Right cardiac atrium (tissue), 5 donors: ENCODE results near the gene RAB6D. TPM values are rescaled to one million over a fixed set of nuclear protein-coding genes. Genes with fewer than 3 reads are reported as not detected.
"Not testable (repeated sequence)": the region's sequence is repeated elsewhere in the genome, so short reads cannot be mapped to it uniquely, and the experiment has no call there.

Experiments used
- ATAC-seq, 2 donors: fragments of 200-7000 bp; cut with Tn5 transposase; one replicate each; pipeline versions ENCODE4 v1.8.0 to v1.9.1; 2020; ENCODE audit warnings: moderate library complexity in 2 of 2, mild to moderate bottlenecking in 1 of 2
- DNase-seq, 3 donors: peaks; one replicate each; pipeline ENCODE4 v3.0.0-alpha.2; 2020
- H3K27ac ChIP-seq: one replicate; pipeline ENCODE4 v1.5.1; 2013; ENCODE audit warnings: mild to moderate bottlenecking, low read length, control low read depth, moderate library complexity
- H3K27me3 ChIP-seq: one replicate; pipeline ENCODE4 v1.6.1; 2013; ENCODE audit not compliant: control insufficient read depth, insufficient read depth
- H3K4me1 ChIP-seq: one replicate; pipeline ENCODE4 v1.6.1; 2013; ENCODE audit warnings: low read length; ENCODE audit not compliant: control insufficient read depth, insufficient read depth
- H3K4me3 ChIP-seq: one replicate; pipeline ENCODE4 v1.5.1; 2013; ENCODE audit warnings: low read length, control low read depth
- H3K9me3 ChIP-seq: one replicate; pipeline ENCODE4 v1.6.1; 2013; ENCODE audit warnings: low read length; ENCODE audit not compliant: control insufficient read depth
- WGBS: extraction: QIAGEN DNeasy Blood & Tissue Kit; methylation state at CpG from one replicate; pipeline ENCODE4 v1.1.7; 2013; 5-methylcytosine and 5-hydroxymethylcytosine counted together
- intact Hi-C, 4 donors: fragments of 100-400 bp; cut with DNase I; formaldehyde crosslinking; loops; one replicate each; pipeline versions ENCODE4 v1.11.0 to v1.14.0; 2022 to 2023
- polyA plus RNA-seq: library from polyadenylated mRNA; stranded (reverse); fragments of 200-250 nt; gene quantifications from one replicate; pipeline ENCODE4 v1.2.3, GENCODE V29; 2013
- total RNA-seq, 4 donors: library from RNA; stranded (reverse); fragmentation: NEBNext Ultra II Directional; extraction: Animal tissue kit (Norgen Biotek cat#: 25700); gene quantifications; one replicate each; pipeline ENCODE4 v1.2.1, GENCODE V29; 2021
- donor health status: healthy with polysubstance abuse.
- donor health status: DM: no; HTN: yes; CAD: no.
- donor health status: DM: no; HTN: no; CAD: no.
- donor health status: DM: no; HTN: yes; CAD: no; lungs with severe emphysema.
- donor health status: DM: yes; HTN: yes; CAD: no.

The RAB6D gene
- total and polyA plus RNA-seq, 5 donors = 0.02 to 0.11 TPM; not detected in 3

GRCh38 chr2:131394147-131394931 is 30.4 kb upstream of the RAB6D start:
- 29% methylated on average over 44 of the region's 45 CpGs for WGBS
- H3K4me3 ChIP-seq = peak overlapping the region; percentile 9
- intact Hi-C loops = no loop called here
- DNase-seq (peak in 2 of 3 donors; percentile 41 to 63), ATAC-seq (peak; percentile 58 to 65)
- H3K9me3 ChIP-seq = no peaks in the 10 kb centered on the region
- no peaks in the 10 kb centered on the region for H3K27me3 ChIP-seq
- no peak overlapping the region for H3K27ac ChIP-seq
- H3K4me1 ChIP-seq = no peaks in the 10 kb centered on the region

GRCh38 chr2:131391953-131392352 is 28.0 kb upstream of the RAB6D start:
- H3K27ac ChIP-seq, H3K4me3 ChIP-seq, H3K27me3 ChIP-seq, H3K4me1 ChIP-seq, H3K9me3 ChIP-seq, DNase-seq, ATAC-seq, intact Hi-C loops: not testable (repeated sequence)
- WGBS = 69% methylated on average over 8 of the region's 9 CpGs

DNA sequence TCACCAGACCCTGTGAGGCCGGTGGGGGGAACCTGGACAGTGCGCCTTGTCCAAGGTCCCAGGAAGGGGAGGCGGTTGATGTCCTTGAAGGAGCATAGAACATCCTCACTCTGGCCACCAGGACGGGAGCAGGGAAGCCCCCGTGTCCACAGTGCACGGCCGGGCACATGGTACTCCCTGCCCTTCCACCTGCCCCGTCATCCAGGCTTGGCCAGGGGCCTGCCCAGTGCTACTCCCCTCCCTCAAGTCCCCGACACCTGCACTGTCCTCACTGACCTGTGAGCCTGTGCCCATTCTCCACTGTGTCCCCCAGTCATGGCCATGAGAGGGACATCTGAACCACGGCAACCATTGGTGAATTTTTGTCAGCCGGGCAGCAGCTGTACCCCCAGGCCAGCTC is 27.5 kb upstream of the RAB6D start:
- H3K27ac ChIP-seq, H3K4me1 ChIP-seq, H3K4me3 ChIP-seq, H3K9me3 ChIP-seq, ATAC-seq, H3K27me3 ChIP-seq, intact Hi-C loops, DNase-seq: not testable (repeated sequence)
- WGBS = 92% methylated on average over 11 of the region's 11 CpGs

- H3K4me1 ChIP-seq, H3K27me3 ChIP-seq, H3K9me3 ChIP-seq, H3K4me3 ChIP-seq, ATAC-seq, DNase-seq, H3K27ac ChIP-seq, intact Hi-C loops: not testable (repeated sequence)
- WGBS = 75% methylated on average over 9 of the region's 9 CpGs
Measured at GRCh38 chr2:131390495-131391130, 26.6 kb upstream of the RAB6D start.

DNA sequence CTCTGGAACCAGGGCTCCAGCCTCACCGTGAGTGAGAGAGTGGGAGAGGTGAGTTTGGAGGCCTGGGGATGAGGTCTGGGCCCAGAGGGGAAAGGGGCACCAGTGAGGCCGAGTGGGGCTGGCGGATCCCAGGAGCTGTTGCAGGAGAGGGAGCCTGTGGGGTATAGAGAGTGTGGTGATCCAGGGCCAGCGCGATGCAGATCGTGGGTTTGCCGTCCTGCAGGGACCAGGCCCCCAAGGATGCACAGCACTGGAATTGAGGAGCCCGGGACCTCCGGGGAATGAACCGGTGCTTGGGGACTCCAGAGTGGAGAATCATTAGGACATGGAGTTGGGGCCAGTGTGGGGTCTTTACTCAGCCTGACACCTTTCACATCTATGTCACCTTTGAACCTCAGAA is 25.7 kb upstream of the RAB6D start:
- Histone ChIP-seq H3K9me3 (no peaks in the 10 kb centered on the region), H3K27me3 (no peaks in the 10 kb centered on the region), H3K4me3 (no peak overlapping the region), H3K4me1 (no peaks in the 10 kb centered on the region), H3K27ac (no peak overlapping the region)
- intact Hi-C loops = no loop called here
- ATAC-seq (no peak), DNase-seq (no peak)
- WGBS = 93% methylated on average over 10 of the region's 10 CpGs

GRCh38 chr2:131388834-131389233 is 24.9 kb upstream of the RAB6D start:
- H3K4me3 ChIP-seq, H3K4me1 ChIP-seq, intact Hi-C loops, H3K9me3 ChIP-seq, H3K27ac ChIP-seq, H3K27me3 ChIP-seq, DNase-seq, ATAC-seq: not testable (repeated sequence)
- 67% methylated on average over 6 of the region's 6 CpGs for whole genome bisulfite sequencing

DNA sequence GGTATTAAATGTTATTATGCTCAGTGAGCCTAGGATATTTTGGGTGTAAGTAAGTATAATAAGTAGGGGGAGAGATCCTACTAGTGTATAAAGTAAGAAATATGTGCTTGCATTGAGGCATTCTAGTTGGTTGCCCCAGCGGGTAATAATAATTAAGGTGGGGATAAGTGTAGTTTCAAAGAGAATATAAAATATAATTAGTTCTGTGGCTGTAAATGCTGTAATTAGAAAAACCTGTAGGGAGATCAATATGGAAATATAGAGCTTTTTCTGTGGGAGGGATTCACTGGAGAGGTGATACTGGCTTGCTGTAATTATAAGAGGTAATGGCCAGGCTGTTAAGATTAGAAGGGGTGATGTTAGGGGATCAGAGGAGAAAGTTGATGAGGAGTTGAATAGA is 9.1 kb upstream of the RAB6D start:
- intact Hi-C loops, H3K9me3 ChIP-seq, ATAC-seq, DNase-seq, H3K4me3 ChIP-seq, H3K27me3 ChIP-seq, H3K27ac ChIP-seq, H3K4me1 ChIP-seq: not testable (repeated sequence)
- WGBS = 94% methylated on average over 1 of the region's 1 CpG

DNA sequence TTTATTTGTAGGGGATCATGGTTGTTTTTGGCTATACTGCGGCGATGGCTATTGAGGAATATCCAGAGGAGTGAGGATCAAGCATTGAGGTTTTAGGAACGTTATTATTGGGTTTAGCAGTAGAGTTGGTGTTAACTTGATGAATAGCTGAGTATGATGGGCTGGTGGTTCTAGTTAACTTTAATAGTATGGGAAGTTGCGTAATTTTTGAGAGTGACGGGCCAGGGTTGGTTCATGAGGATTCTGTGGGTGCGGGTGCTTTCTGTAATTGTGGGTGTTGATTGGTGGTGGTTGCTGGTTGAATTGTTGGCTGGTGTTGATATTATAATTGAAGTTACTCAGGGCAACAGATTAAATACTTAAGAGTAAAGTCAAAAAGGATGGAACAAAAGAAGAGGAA is 6.0 kb upstream of the RAB6D start:
- DNase-seq (no peak), ATAC-seq (no peak)
- Histone ChIP-seq H3K4me3 (no peak overlapping the region), H3K27me3 (no peaks in the 10 kb centered on the region), H3K27ac (no peak overlapping the region), H3K9me3 (no peaks in the 10 kb centered on the region), H3K4me1 (no peaks in the 10 kb centered on the region)
- WGBS = 90% methylated on average over 6 of the region's 6 CpGs
- intact Hi-C loops = no loop called here

DNA sequence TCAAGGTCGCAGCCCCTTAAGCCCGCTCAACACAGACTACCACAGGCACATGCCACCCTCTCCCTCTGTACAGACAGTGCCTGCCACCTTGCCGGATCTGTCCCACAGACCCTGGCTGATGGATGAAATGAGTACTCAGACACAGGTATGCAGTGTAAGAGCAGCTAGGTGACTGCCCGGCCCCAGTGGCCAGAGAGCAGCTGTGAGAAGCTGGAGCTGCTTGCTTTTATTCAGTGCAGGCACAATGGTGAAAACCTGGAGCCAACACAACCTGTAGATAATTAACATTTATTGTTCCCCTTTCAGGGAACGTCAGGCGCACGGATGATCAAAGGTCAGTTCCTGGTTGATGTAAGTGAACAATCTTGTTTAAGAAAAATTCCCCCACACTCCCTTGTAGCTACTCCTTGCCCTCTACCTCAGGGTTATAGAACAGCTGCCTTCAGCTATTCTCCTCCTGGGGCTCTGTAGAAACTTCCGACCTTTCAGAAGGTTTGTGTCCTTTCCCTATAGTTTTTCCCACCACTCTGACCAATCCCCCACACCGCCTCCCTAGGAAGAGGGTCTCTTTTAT is 4.6 kb upstream of the RAB6D start:
- DNase-seq, intact Hi-C loops, H3K27me3 ChIP-seq, H3K4me1 ChIP-seq, H3K4me3 ChIP-seq, ATAC-seq, H3K27ac ChIP-seq, H3K9me3 ChIP-seq: not testable (repeated sequence)
- 93% methylated on average over 8 of the region's 9 CpGs for WGBS

DNA sequence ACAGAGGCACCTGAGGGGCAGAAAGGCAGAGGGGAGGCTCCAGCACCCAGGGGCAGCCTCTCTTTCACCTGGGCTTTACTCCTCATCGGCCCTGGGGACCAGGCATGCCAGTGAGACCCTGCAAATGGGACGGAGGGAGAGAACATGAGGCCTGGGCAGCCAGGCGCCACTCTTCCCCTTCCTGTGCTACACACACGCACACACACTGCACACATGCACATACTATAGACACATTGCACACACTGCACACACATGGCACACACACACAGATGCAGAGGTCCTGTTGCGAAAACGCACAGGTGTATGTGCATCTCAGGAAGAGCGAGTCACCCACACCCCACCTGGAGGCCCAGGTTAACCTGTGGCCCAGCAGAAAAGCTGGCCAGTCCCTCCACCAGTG is 3.4 kb upstream of the RAB6D start:
- intact Hi-C loops = no loop called here
- no peak overlapping the region for H3K27ac ChIP-seq
- H3K4me3 ChIP-seq = no peak overlapping the region
- no peak for ATAC-seq
- 88% methylated on average over 7 of the region's 7 CpGs for WGBS
- no peaks in the 10 kb centered on the region for H3K9me3 ChIP-seq
- no peak for DNase-seq
- no peaks in the 10 kb centered on the region for H3K4me1 ChIP-seq
- H3K27me3 ChIP-seq = no peaks in the 10 kb centered on the region

GRCh38 chr2:131366643-131367042 is 2.7 kb upstream of the RAB6D start:
- no peak overlapping the region for H3K4me3 ChIP-seq
- H3K4me1 ChIP-seq = no peaks in the 10 kb centered on the region
- 76% methylated on average over 6 of the region's 6 CpGs for WGBS
- H3K27ac ChIP-seq = no peak overlapping the region
- H3K9me3 ChIP-seq = no peaks in the 10 kb centered on the region
- no peaks in the 10 kb centered on the region for H3K27me3 ChIP-seq
- DNase-seq (no peak), ATAC-seq (no peak)
- intact Hi-C loops = no loop called here
